ENCODE results near the gene GADL1. TPM values are rescaled to one million over a fixed set of nuclear protein-coding genes. Genes with fewer than 3 reads are reported as not detected.

Gene GADL1
- total RNA-seq, 1 donor from 2014 or later: 3.1 TPM

DNA sequence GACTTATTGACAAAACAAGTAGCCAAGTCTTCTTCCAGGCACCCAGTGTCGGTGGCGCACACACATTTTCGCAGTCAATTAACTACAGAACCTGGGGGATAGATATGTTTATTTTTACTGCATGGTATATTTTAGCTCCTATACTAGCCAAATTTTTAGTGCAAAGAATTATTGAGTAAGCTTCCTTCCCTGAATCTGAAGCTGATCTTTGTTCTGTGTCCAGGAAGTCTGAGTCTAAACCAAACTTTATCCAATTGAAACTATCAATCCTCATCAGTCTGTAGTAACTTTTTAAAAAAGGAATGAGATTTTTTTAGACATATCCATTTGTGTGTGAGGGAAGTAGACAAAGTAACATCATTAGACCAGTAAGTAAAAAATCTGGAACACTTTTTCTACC, 133.1 kb downstream of the GADL1 start:
- Mint-ChIP-seq H3K4me1 (ENCODE audit: unreplicated experiment) (no peaks in the 10 kb centered on the region), H3K4me3 (no peak overlapping the region), H3K36me3 (no peaks in the 10 kb centered on the region), H3K9me3 (no peaks in the 10 kb centered on the region), H3K27ac (no peak overlapping the region), H3K27me3 (no peaks in the 10 kb centered on the region)
- DNase-seq (ENCODE audit: extremely low spot score, unreplicated experiment): no peak
- TF ChIP-seq, protein P1, sequence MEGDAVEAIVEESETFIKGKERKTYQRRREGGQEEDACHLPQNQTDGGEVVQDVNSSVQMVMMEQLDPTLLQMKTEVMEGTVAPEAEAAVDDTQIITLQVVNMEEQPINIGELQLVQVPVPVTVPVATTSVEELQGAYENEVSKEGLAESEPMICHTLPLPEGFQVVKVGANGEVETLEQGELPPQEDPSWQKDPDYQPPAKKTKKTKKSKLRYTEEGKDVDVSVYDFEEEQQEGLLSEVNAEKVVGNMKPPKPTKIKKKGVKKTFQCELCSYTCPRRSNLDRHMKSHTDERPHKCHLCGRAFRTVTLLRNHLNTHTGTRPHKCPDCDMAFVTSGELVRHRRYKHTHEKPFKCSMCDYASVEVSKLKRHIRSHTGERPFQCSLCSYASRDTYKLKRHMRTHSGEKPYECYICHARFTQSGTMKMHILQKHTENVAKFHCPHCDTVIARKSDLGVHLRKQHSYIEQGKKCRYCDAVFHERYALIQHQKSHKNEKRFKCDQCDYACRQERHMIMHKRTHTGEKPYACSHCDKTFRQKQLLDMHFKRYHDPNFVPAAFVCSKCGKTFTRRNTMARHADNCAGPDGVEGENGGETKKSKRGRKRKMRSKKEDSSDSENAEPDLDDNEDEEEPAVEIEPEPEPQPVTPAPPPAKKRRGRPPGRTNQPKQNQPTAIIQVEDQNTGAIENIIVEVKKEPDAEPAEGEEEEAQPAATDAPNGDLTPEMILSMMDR (conservative IDR thresholded peaks at IDR 0.05): no peak

DNA sequence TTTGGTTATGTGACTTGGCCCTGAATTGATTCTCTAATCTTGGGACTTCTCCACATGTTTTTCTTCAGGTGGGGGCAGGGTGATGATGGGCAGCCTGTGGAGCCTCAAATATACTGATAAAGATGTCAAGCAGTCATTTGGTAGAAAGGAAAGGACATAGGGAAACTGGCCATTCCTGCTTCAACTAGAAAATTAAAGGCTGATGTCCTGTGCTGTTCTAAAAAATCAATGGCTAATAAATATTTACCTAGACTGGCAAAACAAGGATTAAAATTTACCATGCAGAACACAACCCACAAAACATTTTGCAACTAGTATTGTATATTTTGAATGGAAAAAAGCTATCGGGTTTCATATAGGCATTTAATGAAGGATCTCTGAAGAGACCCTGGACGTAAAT, 133.7 kb downstream of the GADL1 start:
- Mint-ChIP-seq H3K4me3 (no peak overlapping the region), H3K4me1 (ENCODE audit: unreplicated experiment) (no peaks in the 10 kb centered on the region), H3K27ac (no peak overlapping the region), H3K9me3 (no peaks in the 10 kb centered on the region), H3K27me3 (no peaks in the 10 kb centered on the region), H3K36me3 (no peaks in the 10 kb centered on the region)
- TF ChIP-seq, protein P1 (conservative IDR thresholded peaks at IDR 0.05): no peak
- no peak for DNase-seq (ENCODE audit: extremely low spot score, unreplicated experiment)

DNA sequence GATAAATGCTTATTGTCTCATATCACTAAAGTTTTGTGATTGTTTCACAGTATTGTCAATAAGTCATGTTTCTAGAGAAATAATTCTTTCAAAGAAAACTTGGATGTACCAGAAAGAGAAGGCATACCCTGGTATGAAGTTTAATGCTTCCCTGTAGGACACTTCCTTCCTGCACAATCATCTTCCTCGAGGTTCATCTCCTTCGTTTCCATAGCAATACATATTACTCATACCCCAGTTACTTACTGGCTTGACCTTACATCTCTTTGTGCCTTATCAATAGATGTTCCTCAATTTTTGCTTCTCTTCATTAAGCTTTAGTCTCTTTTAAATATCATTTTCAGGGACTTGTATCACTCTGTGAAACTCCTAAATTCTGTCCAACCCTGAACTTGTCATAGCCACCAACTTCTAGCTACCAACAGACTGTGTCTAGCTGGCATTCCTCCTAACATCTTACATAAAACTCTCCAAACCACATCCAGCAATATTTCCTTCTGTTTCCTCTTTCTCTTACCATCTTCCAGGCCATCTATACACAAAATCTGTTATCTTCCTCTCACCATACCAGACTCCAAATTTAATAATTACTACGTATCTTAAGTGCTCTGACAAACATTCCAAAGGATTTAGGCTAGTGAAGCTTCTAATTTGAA, 134.3 kb downstream of the GADL1 start:
- Mint-ChIP-seq H3K27me3 (no peaks in the 10 kb centered on the region), H3K9me3 (no peaks in the 10 kb centered on the region), H3K27ac (no peak overlapping the region), H3K4me3 (no peak overlapping the region), H3K36me3 (no peaks in the 10 kb centered on the region), H3K4me1 (ENCODE audit: unreplicated experiment) (peaks cover 4% of the 10 kb centered on the region)
- TF ChIP-seq, protein P1 (conservative IDR thresholded peaks at IDR 0.05): no peak
- DNase-seq (ENCODE audit: extremely low spot score, unreplicated experiment): no peak

DNA sequence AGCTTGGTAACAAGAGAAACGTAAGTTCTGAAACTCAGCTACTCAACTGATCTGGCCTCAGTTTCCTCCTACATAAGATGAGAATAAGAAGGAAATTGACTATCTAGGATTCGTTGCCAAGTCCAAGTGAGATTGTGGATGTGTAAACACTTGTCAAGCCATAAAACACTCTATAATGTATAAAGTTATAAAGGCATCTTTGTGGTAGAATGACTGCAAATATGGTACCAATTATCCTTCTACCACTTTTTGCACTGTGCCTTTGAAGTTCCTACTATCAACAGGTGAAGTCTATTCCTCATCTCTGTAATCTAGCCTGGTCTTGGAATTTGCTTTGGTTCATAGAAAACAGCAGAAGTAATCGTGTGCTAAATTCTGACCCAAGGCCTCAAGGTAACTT, 138.2 kb downstream of the GADL1 start:
- no peak for DNase-seq (ENCODE audit: extremely low spot score, unreplicated experiment)
- H3K9me3 Mint-ChIP-seq: no peaks in the 10 kb centered on the region
- no peak overlapping the region for H3K4me3 Mint-ChIP-seq
- H3K4me1 Mint-ChIP-seq (ENCODE audit: unreplicated experiment): peaks cover 22% of the 10 kb centered on the region
- H3K36me3 Mint-ChIP-seq: no peaks in the 10 kb centered on the region
- H3K27ac Mint-ChIP-seq: no peak overlapping the region
- TF ChIP-seq, protein P1 (conservative IDR thresholded peaks at IDR 0.05): no peak
- no peaks in the 10 kb centered on the region for H3K27me3 Mint-ChIP-seq

DNA sequence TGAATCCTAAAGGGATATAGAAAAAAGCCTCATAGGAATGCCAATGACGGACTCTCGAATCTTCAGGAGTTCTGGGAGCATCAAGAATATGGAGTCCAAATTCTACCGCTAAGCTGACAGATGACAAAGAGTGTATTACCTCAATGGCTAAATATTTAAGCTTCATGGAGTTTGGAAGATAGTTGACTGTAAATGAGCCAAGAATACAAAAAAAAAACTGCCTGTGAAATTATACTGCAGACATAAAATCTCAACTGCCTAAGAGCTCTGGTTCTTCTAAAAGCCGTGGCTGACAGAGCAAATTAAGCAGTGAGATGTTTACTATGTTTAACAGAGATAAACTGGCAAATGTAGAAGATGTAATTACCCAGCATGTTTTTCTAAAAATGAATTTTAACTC, 140.0 kb downstream of the GADL1 start:
- TF ChIP-seq, protein P1 (conservative IDR thresholded peaks at IDR 0.05): no peak
- no peak overlapping the region for H3K4me3 Mint-ChIP-seq
- no peak for DNase-seq (ENCODE audit: extremely low spot score, unreplicated experiment)
- H3K27ac Mint-ChIP-seq: no peak overlapping the region
- H3K36me3 Mint-ChIP-seq: no peaks in the 10 kb centered on the region
- peaks cover 23% of the 10 kb centered on the region for H3K4me1 Mint-ChIP-seq (ENCODE audit: unreplicated experiment)
- no peaks in the 10 kb centered on the region for H3K9me3 Mint-ChIP-seq
- H3K27me3 Mint-ChIP-seq: no peaks in the 10 kb centered on the region

DNA sequence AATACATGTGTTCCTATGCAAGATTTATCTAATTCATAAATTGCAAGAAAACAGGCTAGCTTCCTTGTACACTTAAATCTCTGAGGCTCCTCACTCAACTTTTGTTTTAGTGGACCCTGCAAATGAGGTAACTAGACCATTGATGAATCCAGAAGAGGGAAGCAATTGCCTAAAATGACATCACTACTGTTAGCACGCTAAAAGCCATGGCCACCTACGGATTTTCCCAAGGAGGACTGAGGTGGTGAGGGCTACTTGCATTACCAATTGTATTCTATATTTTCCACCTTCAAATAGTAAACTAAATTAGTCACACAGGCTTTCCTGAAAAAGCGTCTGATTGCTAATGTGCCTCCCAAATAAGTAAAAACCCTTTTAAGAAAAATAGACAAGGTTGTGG, 140.7 kb downstream of the GADL1 start:
- TF ChIP-seq, protein P1 (conservative IDR thresholded peaks at IDR 0.05): no peak

More for the DNA sequence above, 140.7 kb downstream of the GADL1 start:
- H3K9me3 Mint-ChIP-seq: no peaks in the 10 kb centered on the region
- H3K27ac Mint-ChIP-seq: no peak overlapping the region
- no peaks in the 10 kb centered on the region for H3K27me3 Mint-ChIP-seq
- no peak overlapping the region for H3K4me3 Mint-ChIP-seq
- no peaks in the 10 kb centered on the region for H3K36me3 Mint-ChIP-seq
- no peak for DNase-seq (ENCODE audit: extremely low spot score, unreplicated experiment)
- peaks cover 23% of the 10 kb centered on the region for H3K4me1 Mint-ChIP-seq (ENCODE audit: unreplicated experiment)
